AG04450 (cell line): ENCODE data around the gene FLT4. TPM values are rescaled to one million over a fixed set of nuclear protein-coding genes. Genes with fewer than 3 reads are reported as not detected.

Source experiments
- CTCF ChIA-PET: fragments of 300-600, 350-600 bp; formaldehyde crosslinking; extraction: SDS; loops from one replicate; lab custom pipeline; 2022; ENCODE audit warnings: antibody characterized with exemption, inconsistent platforms; lab: Charles Lee
- POLR2A ChIA-PET: fragments of 350-600 bp; formaldehyde crosslinking; extraction: SDS; loops from one replicate; lab custom pipeline; 2021; ENCODE audit warnings: antibody characterized with exemption, inconsistent platforms; lab: Yijun Ruan, JAX
- DNase-seq: peaks from one replicate; pipeline ENCODE4 v3.0.0-alpha.2; 2011; ENCODE audit warnings: low read depth, low spot score
- H3K27ac ChIP-seq: one replicate; pipeline ENCODE4 v1.5.1; 2012; ENCODE audit warnings: low read depth, low read length, control low read depth
- H3K27me3 ChIP-seq: one replicate; pipeline ENCODE4 v1.6.0; 2012; ENCODE audit warnings: low read length; ENCODE audit not compliant: control insufficient read depth, insufficient read depth
- H3K4me3 ChIP-seq: 2 replicates; pipeline ENCODE4 v1.5.1; 2011; ENCODE audit warnings: mild to moderate bottlenecking, low read depth, low read length, control low read depth
- H3K9me3 ChIP-seq: 2 replicates; pipeline ENCODE4 v1.5.1; 2012; ENCODE audit warnings: low read length; ENCODE audit not compliant: control insufficient read depth, insufficient read depth
- polyA plus RNA-seq: library from polyadenylated mRNA; depleted of rRNA; stranded (reverse); fragments of >200 nt; gene quantifications from 2 replicates; pipeline ENCODE4 v1.2.3, GENCODE V29; 2011
- TF ChIP-seq, protein P1 (sequence below): IDR thresholded peaks from 2 replicates; pipeline ENCODE4 v1.5.1; 2011; ENCODE audit warnings: low read depth, low read length, control low read depth, inconsistent platforms

Gene FLT4
- polyA plus RNA-seq, 1 experiment, result not detected

DNA sequence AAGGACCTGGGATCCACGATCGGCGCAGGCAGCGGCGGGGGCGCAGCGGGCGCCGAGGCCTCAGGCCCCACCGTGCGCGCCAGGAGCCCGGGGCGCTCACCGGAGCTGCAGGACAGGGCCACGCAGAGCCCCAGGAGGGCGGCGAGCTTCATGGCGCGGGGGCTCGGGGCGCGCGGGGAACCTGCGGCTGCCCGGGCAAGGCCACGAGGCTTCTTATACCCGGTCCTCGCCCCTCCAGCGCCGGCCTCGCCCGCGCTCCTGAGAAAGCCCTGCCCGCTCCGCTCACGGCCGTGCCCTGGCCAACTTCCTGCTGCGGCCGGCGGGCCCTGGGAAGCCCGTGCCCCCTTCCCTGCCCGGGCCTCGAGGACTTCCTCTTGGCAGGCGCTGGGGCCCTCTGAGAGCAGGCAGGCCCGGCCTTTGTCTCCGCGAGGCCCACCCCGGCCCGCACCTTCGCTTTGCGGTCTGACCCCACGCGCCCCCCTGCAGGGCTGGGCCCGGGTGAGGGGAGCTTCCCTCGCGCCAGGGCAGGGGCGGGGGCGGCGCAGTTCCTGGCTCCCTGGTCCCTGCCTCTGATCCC is 58.0 kb downstream of the FLT4 start, which contains the start of gene SCGB3A1:
SCGB3A1 (minus strand) TSS at position 189 of the 577 bp plus-strand sequence; CDS start at position 152, 37 bp downstream.
- DNase-seq, result no peak
- H3K27me3 ChIP-seq, result peaks cover 31% of the 10 kb centered on the region
- TF ChIP-seq, protein P1, sequence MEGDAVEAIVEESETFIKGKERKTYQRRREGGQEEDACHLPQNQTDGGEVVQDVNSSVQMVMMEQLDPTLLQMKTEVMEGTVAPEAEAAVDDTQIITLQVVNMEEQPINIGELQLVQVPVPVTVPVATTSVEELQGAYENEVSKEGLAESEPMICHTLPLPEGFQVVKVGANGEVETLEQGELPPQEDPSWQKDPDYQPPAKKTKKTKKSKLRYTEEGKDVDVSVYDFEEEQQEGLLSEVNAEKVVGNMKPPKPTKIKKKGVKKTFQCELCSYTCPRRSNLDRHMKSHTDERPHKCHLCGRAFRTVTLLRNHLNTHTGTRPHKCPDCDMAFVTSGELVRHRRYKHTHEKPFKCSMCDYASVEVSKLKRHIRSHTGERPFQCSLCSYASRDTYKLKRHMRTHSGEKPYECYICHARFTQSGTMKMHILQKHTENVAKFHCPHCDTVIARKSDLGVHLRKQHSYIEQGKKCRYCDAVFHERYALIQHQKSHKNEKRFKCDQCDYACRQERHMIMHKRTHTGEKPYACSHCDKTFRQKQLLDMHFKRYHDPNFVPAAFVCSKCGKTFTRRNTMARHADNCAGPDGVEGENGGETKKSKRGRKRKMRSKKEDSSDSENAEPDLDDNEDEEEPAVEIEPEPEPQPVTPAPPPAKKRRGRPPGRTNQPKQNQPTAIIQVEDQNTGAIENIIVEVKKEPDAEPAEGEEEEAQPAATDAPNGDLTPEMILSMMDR, result no peak

DNA sequence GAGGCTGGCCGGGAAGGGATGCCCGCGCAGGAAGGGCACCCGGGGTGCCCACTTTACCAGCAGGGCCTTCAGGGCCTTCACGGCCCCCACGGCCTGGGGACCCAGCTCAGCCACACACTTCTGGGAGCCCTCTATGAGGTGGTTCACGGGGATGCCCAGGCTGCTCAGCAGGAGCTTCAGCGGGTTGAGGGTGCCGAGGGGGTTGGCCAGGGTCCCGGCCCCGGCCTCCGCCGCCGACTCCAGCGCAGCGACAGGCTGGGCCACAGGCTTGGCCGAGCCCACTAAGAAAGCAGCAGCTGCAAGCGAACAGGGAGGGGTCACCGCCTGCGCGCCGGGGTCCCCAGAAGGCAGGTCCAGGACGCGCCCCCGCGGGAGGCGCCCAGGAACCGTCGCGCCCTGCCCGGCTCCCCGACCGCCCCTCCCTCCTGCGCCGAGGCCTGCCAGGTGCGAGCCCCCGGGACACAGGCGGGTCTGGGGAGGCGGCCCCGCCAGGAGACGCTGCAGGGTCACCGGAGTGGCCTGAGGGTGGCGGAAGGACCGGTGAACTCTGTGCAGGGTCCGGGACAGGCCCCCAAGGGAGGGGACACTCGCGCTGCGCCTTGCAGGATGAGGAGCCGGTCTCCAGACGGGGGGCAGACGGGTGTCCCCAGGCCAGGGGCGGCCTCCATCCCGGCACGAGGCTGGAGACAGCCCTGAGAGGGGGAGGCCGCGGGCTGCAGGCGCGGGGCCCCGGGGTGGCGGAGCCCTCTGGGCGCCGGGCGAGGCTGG is 58.7 kb downstream of the FLT4 start:
- DNase-seq, result no peak
- CTCF ChIA-PET, result interaction anchor here (0.6 kb wide), 1 partner anchor 270 kb away, joined by 6 read pairs; no protein-coding TSS in a partner anchor
- H3K4me3 ChIP-seq, result no peak overlapping the region

More for the DNA sequence above, 58.0 kb downstream of the FLT4 start, which contains the start of gene SCGB3A1:
- POLR2A ChIA-PET, result no interaction called here
- no peak within 1 kb of the TSS for H3K27ac ChIP-seq
- no peak within 1 kb of the TSS for H3K4me3 ChIP-seq
- CTCF ChIA-PET, result no interaction called here
- no peaks in the 10 kb centered on the region for H3K9me3 ChIP-seq

DNA sequence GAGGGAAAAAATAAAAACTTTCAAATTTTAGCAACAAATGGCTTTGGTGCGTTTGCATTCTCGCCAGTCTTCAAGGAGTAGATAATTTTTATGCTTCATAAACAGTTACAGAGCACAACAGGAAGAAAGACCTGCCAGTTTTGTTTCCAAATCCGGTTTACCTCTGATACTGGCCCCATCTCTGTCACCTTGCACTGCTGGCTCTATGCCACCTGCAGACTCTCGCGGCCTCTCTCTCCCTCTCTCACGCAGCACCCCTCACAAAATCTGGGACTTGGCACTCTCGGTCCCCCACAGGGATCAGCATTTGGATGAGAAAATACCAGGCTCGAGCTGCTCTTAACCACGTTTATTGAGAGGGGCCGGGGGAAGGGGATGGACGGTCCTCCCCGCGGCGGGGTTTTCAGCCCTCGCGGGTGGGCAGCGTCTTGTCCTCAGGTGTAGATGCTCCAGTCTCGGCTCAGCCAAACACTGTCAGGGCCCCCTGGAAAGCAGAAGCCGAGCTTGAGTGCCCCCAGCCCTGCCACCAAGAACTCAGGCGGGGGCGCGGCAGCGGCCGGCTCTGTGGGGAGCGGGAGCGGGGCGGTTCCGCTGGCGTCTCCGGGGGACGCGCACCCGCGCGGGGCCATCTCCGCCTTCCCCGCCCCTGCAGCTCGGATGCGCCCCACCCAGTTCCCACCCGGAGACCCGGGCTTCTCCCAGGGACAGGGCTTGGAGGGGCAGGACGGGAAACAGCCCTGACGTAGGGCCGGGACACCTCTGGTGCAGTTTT is 59.4 kb downstream of the FLT4 start:
- no peaks in the 10 kb centered on the region for H3K9me3 ChIP-seq
- no peak overlapping the region for H3K4me3 ChIP-seq
- ChIA-PET CTCF (interaction anchor here (0.6 kb wide), 1 partner anchor 270 kb away, joined by 6 read pairs; no protein-coding TSS in a partner anchor), POLR2A (no interaction called here)
- peaks cover 31% of the 10 kb centered on the region for H3K27me3 ChIP-seq
- TF ChIP-seq, protein P1, result no peak
- H3K27ac ChIP-seq, result no peak overlapping the region
- DNase-seq, result no peak

More for the DNA sequence above, 58.7 kb downstream of the FLT4 start:
- TF ChIP-seq, protein P1, result no peak
- peaks cover 31% of the 10 kb centered on the region for H3K27me3 ChIP-seq
- H3K9me3 ChIP-seq, result no peaks in the 10 kb centered on the region
- POLR2A ChIA-PET, result no interaction called here
- H3K27ac ChIP-seq, result no peak overlapping the region

DNA sequence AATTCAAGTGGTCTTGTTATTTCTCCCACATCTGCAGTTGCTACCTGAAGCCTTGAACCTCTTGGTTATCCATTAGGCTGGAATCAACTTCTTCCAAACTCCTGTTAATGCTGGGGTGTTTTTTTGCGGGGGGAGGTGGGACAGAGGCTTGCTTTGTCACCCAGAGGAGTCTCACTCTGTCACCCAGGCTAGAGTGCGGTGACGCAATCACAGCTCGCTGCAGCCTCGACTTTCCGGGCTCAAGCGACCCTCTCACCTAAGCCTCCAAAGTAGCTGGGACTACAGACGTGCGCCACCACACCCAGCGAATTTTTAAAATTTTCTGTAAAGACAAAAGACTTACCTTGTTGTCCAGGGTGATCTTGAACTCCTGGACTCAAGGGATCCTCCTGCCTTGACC is 62.5 kb downstream of the FLT4 start:
- TF ChIP-seq, protein P1, result no peak
- Histone ChIP-seq H3K27ac (no peak overlapping the region), H3K9me3 (peaks cover 7% of the 10 kb centered on the region; the same call in 1 of the 2 replicates), H3K27me3 (peaks cover 19% of the 10 kb centered on the region), H3K4me3 (no peak overlapping the region)
- DNase-seq, result no peak
- CTCF ChIA-PET, result no interaction called here
- POLR2A ChIA-PET, result no interaction called here
